ENCODE data around the gene CDK14. TPM values are rescaled to one million over a fixed set of nuclear protein-coding genes. Genes with fewer than 3 reads are reported as not detected.

CDK14 gene
- total RNA-seq, 2 donors from 2014 or later = 10.8 to 14.6 TPM

- no peak overlapping the region for H3K27ac ChIP-seq
- no peak overlapping the region for H3K4me3 ChIP-seq
- no peak for ATAC-seq (ENCODE audit: insufficient number of reproducible peaks, low FRiP score, low read depth)
- TF ChIP-seq CTCF (IDR thresholded peaks at IDR 0.05) = no peak
- no peaks in the 10 kb centered on the region for H3K27me3 ChIP-seq (replicated peaks; ENCODE audit: insufficient read depth)
- no peaks in the 10 kb centered on the region for H3K9me3 ChIP-seq
- peaks cover 0 to 8% of the 10 kb centered on the region in 2 donors for H3K4me1 ChIP-seq (ENCODE audit: control insufficient read depth in 1 of 2, low read depth in 2 of 2)
- no peaks in the 10 kb centered on the region for H3K36me3 ChIP-seq
- no peak for DNase-seq (ENCODE audit: low spot score)
Observed at GRCh38 chr7:91127959-91128358, 531.8 kb downstream of the CDK14 start.

- no peaks in the 10 kb centered on the region for H3K27me3 ChIP-seq (replicated peaks; ENCODE audit: insufficient read depth)
- H3K36me3 ChIP-seq = no peaks in the 10 kb centered on the region
- no peak overlapping the region for H3K27ac ChIP-seq
- H3K4me3 ChIP-seq = peak overlapping the region; percentile 44
- DNase-seq (ENCODE audit: low spot score) (no peak), ATAC-seq (ENCODE audit: insufficient number of reproducible peaks, low FRiP score, low read depth) (no peak)
- H3K4me1 ChIP-seq (ENCODE audit: control insufficient read depth in 1 of 2, low read depth in 2 of 2) = peaks cover 0 to 8% of the 10 kb centered on the region in 2 donors
- no peaks in the 10 kb centered on the region for H3K9me3 ChIP-seq
- TF ChIP-seq CTCF (IDR thresholded peaks at IDR 0.05) = no peak
Observed at GRCh38 chr7:91128683-91129348, 532.7 kb downstream of the CDK14 start.

GRCh38 chr7:91135300-91135699, 539.2 kb downstream of the CDK14 start:
- Histone ChIP-seq H3K4me1 (ENCODE audit: control insufficient read depth in 1 of 2, low read depth in 2 of 2) (no peaks in the 10 kb centered on the region), H3K27ac (no peak overlapping the region), H3K4me3 (no peak overlapping the region), H3K36me3 (no peaks in the 10 kb centered on the region), H3K9me3 (no peaks in the 10 kb centered on the region), H3K27me3 (replicated peaks; ENCODE audit: insufficient read depth) (no peaks in the 10 kb centered on the region)
- DNase-seq (ENCODE audit: low spot score) = no peak
- TF ChIP-seq CTCF (IDR thresholded peaks at IDR 0.05) = no peak
- ATAC-seq (ENCODE audit: insufficient number of reproducible peaks, low FRiP score, low read depth) = no peak

- no peaks in the 10 kb centered on the region for H3K4me1 ChIP-seq (ENCODE audit: control insufficient read depth in 1 of 2, low read depth in 2 of 2)
- no peaks in the 10 kb centered on the region for H3K27me3 ChIP-seq (replicated peaks; ENCODE audit: insufficient read depth)
- no peaks in the 10 kb centered on the region for H3K9me3 ChIP-seq
- no peaks in the 10 kb centered on the region for H3K36me3 ChIP-seq
- H3K27ac ChIP-seq = no peak overlapping the region
- ATAC-seq (ENCODE audit: insufficient number of reproducible peaks, low FRiP score, low read depth) (no peak), DNase-seq (ENCODE audit: low spot score) (no peak)
- H3K4me3 ChIP-seq = no peak overlapping the region
- TF ChIP-seq CTCF (IDR thresholded peaks at IDR 0.05) = no peak
Observed at GRCh38 chr7:91135703-91136430, 539.7 kb downstream of the CDK14 start.

- no peak overlapping the region for H3K27ac ChIP-seq
- H3K36me3 ChIP-seq = no peaks in the 10 kb centered on the region
- no peaks in the 10 kb centered on the region for H3K4me1 ChIP-seq (ENCODE audit: control insufficient read depth in 1 of 2, low read depth in 2 of 2)
- H3K4me3 ChIP-seq = no peak overlapping the region
- no peak for TF ChIP-seq CTCF (IDR thresholded peaks at IDR 0.05)
- DNase-seq (ENCODE audit: low spot score) = no peak
- H3K27me3 ChIP-seq (replicated peaks; ENCODE audit: insufficient read depth) = no peaks in the 10 kb centered on the region
- no peak for ATAC-seq (ENCODE audit: insufficient number of reproducible peaks, low FRiP score, low read depth)
- H3K9me3 ChIP-seq = no peaks in the 10 kb centered on the region
Observed at GRCh38 chr7:91137153-91137787, 541.1 kb downstream of the CDK14 start.

All from thoracic aorta (tissue), 2 donors.